Measurements from ENCODE around the gene WDR91. TPM values are rescaled to one million over a fixed set of nuclear protein-coding genes. Genes with fewer than 3 reads are reported as not detected.
"Not testable (repeated sequence)": the region's sequence is repeated elsewhere in the genome, so short reads cannot be mapped to it uniquely, and the experiment has no call there.

Gene WDR91
- total RNA-seq, 6 donors from 2014 or later: 19.0 to 180 (median 27.5) TPM

DNA sequence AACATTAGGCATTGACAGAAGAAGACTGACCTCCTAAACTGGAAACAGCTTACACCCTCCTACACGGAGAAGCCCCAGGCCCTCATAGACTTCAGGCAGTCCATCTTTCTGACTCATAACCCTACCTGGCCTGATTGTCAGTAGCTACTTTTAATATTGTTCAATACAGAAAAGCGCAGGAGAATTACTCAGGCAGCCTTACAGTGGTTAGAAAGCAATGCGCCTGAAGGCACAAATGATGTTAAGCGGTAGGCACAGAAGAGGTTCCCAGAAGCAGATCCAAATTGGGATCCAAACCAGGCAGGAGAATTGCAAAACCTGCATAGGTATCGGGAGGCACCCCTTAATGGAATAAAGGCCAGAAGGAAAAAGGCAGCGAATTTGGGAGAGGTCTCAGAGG, 35.4 kb downstream of the WDR91 start:
- TF ChIP-seq POLR2AphosphoS5 (IDR thresholded peaks at IDR 0.05) (no peak), POLR2A (IDR thresholded peaks at IDR 0.05) (no peak), EP300 (IDR thresholded peaks at IDR 0.05) (no peak)
- TF ChIP-seq, protein P1, sequence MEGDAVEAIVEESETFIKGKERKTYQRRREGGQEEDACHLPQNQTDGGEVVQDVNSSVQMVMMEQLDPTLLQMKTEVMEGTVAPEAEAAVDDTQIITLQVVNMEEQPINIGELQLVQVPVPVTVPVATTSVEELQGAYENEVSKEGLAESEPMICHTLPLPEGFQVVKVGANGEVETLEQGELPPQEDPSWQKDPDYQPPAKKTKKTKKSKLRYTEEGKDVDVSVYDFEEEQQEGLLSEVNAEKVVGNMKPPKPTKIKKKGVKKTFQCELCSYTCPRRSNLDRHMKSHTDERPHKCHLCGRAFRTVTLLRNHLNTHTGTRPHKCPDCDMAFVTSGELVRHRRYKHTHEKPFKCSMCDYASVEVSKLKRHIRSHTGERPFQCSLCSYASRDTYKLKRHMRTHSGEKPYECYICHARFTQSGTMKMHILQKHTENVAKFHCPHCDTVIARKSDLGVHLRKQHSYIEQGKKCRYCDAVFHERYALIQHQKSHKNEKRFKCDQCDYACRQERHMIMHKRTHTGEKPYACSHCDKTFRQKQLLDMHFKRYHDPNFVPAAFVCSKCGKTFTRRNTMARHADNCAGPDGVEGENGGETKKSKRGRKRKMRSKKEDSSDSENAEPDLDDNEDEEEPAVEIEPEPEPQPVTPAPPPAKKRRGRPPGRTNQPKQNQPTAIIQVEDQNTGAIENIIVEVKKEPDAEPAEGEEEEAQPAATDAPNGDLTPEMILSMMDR (IDR thresholded peaks at IDR 0.05): no peak
- WGBS, 2 donors: 93 to 94% methylated on average over 6 of the region's 6 CpGs
- H3K27ac ChIP-seq: no peak overlapping the region
- ATAC-seq (ENCODE audit: low FRiP score in 2 of 2): no peak
- no peak for DNase-seq
- H3K4me3 ChIP-seq: no peak overlapping the region
- H3K36me3 ChIP-seq: peaks cover 0 to 8% (median 0%) of the 10 kb centered on the region in 4 donors
- H3K9me3 ChIP-seq: peaks cover under 1 to 19% (median 10%) of the 10 kb centered on the region in 4 donors
- peaks cover 0 to 12% (median 10%) of the 10 kb centered on the region in 4 donors for H3K4me1 ChIP-seq
- no peaks in the 10 kb centered on the region for H3K27me3 ChIP-seq

DNA sequence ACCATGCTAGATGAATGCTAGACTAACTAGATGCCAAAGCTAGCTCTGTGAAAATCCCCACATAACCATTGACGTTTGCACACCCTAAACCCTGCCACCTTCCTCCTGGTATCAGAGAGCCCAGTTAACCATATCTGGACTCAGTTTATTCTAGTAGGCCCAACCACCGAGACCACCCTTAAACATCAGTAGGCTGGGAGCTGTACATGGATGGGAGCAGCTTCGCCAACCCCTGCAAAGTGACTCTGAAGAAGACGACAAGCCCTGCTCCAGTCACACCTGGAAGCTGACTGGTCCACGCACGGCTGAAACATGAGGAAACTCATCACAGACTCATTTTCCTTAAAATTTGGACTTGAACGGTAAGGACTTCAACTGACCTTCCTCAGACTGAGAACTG, 36.4 kb downstream of the WDR91 start:
- H3K4me3 ChIP-seq: no peak overlapping the region
- no peak for TF ChIP-seq POLR2AphosphoS5 (IDR thresholded peaks at IDR 0.05)
- TF ChIP-seq POLR2A (IDR thresholded peaks at IDR 0.05): no peak
- TF ChIP-seq, protein P1 (IDR thresholded peaks at IDR 0.05): no peak
- no peak for TF ChIP-seq EP300 (IDR thresholded peaks at IDR 0.05)
- DNase-seq: no peak
- H3K36me3 ChIP-seq: peaks cover 0 to 8% (median 0%) of the 10 kb centered on the region in 4 donors
- H3K4me1 ChIP-seq: peaks cover 0 to 15% (median 10%) of the 10 kb centered on the region in 4 donors
- H3K9me3 ChIP-seq: peaks cover 0 to 9% (median under 1%) of the 10 kb centered on the region in 4 donors
- no peak overlapping the region for H3K27ac ChIP-seq
- no peak for ATAC-seq (ENCODE audit: low FRiP score in 2 of 2)
- WGBS, 2 donors: 91 to 94% methylated on average over 7 of the region's 7 CpGs
- H3K27me3 ChIP-seq: no peaks in the 10 kb centered on the region

- not testable (repeated sequence) for ATAC-seq (ENCODE audit: low FRiP score in 2 of 2); H3K27ac ChIP-seq; H3K36me3 ChIP-seq; DNase-seq; H3K4me3 ChIP-seq; H3K27me3 ChIP-seq; H3K9me3 ChIP-seq
- peaks cover 8 to 25% (median 19%) of the 10 kb centered on the region in 4 donors for H3K4me1 ChIP-seq
- WGBS, 2 donors: 88 to 91% methylated on average over 4 of the region's 4 CpGs
These were observed 37.4 kb downstream of the WDR91 start for GRCh38 chr7:135173916-135174315.

DNA sequence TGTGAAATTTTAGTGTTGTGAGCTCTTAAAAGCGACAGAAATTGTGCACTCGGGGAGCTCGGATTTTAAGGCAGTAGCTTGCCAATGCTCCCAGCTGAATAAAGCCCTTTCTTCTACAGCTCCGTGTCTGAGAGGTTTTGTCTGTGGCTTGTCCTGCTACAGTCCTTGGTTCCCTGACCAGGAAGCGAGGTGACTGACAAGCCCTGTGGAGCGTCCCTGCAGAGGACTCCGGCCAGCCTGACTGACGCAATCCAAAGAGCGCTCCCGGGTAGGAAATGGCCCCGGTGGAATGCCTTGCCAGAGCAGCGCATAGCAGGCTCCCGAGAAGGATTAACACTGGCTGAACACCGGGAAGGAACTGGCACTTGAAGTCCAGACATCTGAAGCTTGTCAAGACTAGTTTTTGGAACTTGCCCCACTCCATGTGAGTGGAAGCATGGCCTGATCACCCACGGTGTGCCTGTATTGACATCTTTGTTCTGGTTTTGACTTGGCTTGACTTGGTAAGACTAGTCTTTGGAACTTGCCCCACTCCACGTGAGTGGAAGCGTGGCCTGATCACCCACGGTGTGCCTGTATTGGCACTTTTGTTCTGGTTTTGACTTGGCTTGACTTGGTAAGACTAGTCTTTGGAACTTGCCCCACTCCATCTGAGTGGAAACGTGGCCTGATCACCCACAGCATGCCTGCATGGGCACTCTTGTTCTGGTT, 39.6 kb downstream of the WDR91 start:
- TF ChIP-seq POLR2A (IDR thresholded peaks at IDR 0.05): peak in 1 of 4 donors; percentile 39
- not testable (repeated sequence) for H3K27me3 ChIP-seq; H3K9me3 ChIP-seq; ATAC-seq (ENCODE audit: low FRiP score in 2 of 2)
- H3K4me3 ChIP-seq: peak overlapping the region in 2 of 4 donors; percentile 71 to 89
- peak in 1 of 2 donors; percentile 86 for DNase-seq
- WGBS, 2 donors: 47 to 53% methylated on average over 19 of the region's 19 CpGs
- peaks cover 28 to 47% (median 41%) of the 10 kb centered on the region in 4 donors for H3K4me1 ChIP-seq
- H3K27ac ChIP-seq: peak overlapping the region; percentile 89 to 99 (median 98)
- peaks cover 0 to 20% (median 10%) of the 10 kb centered on the region in 4 donors for H3K36me3 ChIP-seq

DNA sequence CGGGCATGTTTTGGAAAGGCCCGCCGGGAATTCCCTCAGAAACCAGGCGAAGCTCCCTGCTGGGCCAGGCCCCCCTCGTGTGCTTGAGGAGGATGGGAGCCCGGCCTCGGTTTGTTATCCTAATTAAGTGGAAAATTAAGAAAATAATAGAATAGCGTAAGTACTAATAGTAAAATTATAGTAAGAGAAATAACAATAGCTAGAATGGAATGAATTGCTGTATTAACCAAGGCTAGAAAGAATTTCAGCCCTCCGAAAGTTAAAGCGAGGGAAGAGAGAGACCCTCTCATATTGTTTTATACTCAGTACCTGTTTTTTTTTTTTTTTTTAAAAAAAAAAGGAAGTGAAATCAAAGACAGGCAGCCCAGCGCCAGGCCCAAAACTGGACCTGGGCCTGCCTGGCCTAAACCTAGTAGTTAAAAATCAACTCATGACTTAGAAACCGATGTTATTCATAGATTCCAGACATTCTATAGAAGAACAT, 40.3 kb downstream of the WDR91 start:
- peak overlapping the region; percentile 89 to 99 (median 98) for H3K27ac ChIP-seq
- peak overlapping the region in 3 of 4 donors; percentile 71 to 89 (median 79) for H3K4me3 ChIP-seq
- TF ChIP-seq, protein P1 (IDR thresholded peaks at IDR 0.05): peak in 1 of 6 experiments; percentile 1
- H3K27me3 ChIP-seq; DNase-seq; ATAC-seq (ENCODE audit: low FRiP score in 2 of 2); H3K9me3 ChIP-seq: not testable (repeated sequence)
- peaks cover 0 to 26% (median 16%) of the 10 kb centered on the region in 4 donors for H3K36me3 ChIP-seq
- WGBS, 2 donors: 22 to 23% methylated on average over 12 of the region's 12 CpGs
- H3K4me1 ChIP-seq: peaks cover 35 to 54% (median 45%) of the 10 kb centered on the region in 4 donors

Data from upper lobe of left lung (tissue), 6 donors.